LNCAP (cell line): ENCODE results near the gene NTRK3.

Source experiments
- CTCF ChIP-seq: fragments of 450-650 bp; IDR thresholded peaks from 2 replicates; pipeline ENCODE4 v1.5.1; 2017; ENCODE audit warnings: mild to moderate bottlenecking

Gene NTRK3

GRCh38 chr15:87828608-87829007 is 427.9 kb downstream of the NTRK3 start:
- no peak for TF ChIP-seq CTCF

GRCh38 chr15:87827131-87827530 is 429.4 kb downstream of the NTRK3 start:
- no peak for TF ChIP-seq CTCF

- TF ChIP-seq CTCF = no peak
Observed at GRCh38 chr15:87826119-87826747, 430.3 kb downstream of the NTRK3 start.

- TF ChIP-seq CTCF = no peak
Observed at GRCh38 chr15:87818756-87819155, 437.8 kb downstream of the NTRK3 start.

- no peak for TF ChIP-seq CTCF
Observed at GRCh38 chr15:87817553-87817952, 439.0 kb downstream of the NTRK3 start.

GRCh38 chr15:87816811-87817210 is 439.7 kb downstream of the NTRK3 start:
- TF ChIP-seq CTCF = no peak

GRCh38 chr15:87816016-87816415 is 440.5 kb downstream of the NTRK3 start:
- no peak for TF ChIP-seq CTCF
